Measurements from ENCODE around the gene MEG3.

The MEG3 gene

GRCh38 chr14:100834082-100834793, 8.3 kb downstream of the MEG3 start:
- no peak for DNase-seq

- no peak for DNase-seq
Measured at GRCh38 chr14:100834794-100835547, 9.1 kb downstream of the MEG3 start.

DNA sequence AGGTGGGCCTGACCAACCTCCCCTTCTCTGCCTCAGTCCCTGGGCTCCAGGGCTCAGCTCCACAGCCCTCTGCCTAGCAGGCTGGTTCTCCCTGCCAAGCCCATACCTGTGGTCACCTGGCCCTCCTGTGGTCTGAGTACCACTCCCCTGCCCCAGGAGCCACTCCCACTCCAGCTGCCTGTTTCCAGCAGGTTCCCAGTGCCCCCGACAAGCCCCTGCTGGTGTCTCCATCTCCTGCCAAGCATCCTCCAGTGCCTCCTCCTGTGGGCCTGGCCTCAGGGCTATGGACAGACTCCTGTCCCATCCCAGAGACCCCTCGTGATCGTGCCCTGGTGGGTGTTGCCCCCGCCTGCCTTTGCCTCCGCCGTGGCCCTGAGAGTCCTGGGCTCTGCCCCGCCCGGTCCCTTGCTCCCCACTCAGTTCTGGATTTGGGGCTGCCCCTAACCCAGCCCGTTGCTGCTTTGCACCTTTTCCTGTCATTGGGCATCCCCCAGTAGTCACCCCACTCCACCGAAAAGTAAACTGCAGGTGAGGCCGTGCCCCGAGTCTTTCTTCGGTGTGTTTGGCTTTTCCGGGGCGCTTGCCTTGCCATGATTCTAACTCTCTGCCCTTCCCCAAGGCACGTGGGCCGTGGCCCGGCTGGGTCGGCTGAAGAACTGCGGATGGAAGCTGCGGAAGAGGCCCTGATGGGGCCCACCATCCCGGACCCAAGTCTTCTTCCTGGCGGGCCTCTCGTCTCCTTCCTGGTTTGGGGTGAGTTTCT, 9.8 kb downstream of the MEG3 start:
- DNase-seq, result no peak

DNA sequence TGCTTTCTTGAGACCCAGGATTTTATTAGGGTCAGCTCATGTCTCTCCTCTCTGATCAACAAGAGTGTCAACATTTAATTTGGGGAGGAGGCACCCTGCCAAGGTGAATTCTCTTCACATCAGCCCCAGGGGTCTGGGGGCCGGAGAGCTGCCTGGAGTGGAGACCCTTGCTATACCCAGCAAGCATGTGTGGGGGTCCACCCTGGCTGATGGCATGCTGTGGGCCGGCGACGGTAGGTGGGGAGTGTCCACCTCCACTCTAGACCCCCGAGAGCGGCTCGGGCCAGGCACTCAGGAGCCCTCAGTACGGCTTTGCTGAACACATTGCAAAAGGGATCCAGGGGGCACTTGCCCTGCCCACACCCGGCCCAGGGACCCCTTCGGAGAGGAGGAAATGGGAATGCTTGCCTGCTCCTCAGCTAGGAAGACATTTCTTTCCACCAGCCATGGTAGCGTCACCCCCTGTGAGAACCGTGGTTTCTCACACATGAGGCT, 10.4 kb downstream of the MEG3 start:
- DNase-seq, result no peak

- no peak for DNase-seq
Measured at GRCh38 chr14:100836941-100837804, 11.3 kb downstream of the MEG3 start.

- DNase-seq, result no peak
Measured at GRCh38 chr14:100837805-100838350, 12.0 kb downstream of the MEG3 start.

DNA sequence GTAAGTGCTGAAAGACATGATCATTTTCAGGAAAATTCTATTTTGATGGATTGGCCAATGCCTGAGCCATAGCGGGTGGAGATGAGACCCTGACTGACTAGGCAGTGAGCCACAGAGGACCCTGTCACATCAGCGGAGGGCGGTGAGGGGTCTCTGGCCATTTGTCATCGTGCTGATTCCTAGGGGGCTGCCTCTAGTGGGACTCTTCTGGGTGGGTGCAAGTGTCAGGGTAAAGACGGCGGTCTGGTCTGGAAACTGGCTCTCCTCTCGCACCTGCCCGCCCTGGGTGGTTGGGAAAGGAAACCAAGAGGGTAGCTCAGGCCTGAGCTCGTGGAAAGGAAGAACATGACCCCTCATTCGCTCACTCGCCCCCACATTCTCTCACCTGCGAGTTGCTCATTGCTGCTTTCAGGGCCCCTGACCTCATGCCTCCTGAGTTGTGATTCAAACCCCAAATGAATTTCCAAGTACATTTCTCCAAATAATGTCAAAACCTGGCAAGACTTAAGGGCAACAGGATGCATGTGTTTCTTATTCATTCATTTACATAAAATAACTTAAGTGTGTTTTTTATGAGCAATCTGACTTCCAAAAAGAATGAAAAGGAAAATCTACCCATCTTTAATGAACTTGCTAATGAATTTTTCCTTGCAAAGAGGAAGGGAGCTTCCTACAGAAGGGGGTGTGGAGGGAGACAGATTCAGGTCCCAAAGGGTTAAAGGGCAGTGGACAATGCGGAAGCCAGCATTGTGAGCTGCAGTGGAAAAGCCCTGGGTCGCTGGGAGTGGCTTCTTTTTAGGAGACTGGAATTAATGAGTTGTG, 12.8 kb downstream of the MEG3 start:
- DNase-seq, result peak; percentile 32

- DNase-seq, result no peak
Measured at GRCh38 chr14:100839315-100839585, 13.3 kb downstream of the MEG3 start.

DNA sequence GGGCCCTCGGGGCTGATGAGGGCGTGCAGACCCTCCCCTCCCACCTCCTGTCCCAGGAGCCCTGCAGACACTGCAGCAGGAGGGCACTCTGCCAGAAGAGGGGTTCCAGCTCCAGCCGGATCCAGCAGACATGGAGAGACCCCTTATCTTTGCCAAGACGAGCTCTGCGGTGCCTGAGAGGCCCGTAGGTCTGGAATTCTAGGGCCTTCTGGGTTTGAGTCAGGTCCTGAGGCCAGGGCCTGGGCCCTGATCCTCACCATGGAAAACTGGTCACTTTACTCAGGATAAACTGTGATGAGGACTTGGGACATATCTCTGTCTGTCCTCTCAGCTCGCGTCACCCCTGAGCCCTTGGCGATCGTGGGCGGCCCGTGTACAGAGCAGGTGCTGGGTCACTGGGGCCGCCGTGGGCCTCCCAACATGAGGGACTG, 13.8 kb downstream of the MEG3 start:
- peak; percentile 38 for DNase-seq

DNA sequence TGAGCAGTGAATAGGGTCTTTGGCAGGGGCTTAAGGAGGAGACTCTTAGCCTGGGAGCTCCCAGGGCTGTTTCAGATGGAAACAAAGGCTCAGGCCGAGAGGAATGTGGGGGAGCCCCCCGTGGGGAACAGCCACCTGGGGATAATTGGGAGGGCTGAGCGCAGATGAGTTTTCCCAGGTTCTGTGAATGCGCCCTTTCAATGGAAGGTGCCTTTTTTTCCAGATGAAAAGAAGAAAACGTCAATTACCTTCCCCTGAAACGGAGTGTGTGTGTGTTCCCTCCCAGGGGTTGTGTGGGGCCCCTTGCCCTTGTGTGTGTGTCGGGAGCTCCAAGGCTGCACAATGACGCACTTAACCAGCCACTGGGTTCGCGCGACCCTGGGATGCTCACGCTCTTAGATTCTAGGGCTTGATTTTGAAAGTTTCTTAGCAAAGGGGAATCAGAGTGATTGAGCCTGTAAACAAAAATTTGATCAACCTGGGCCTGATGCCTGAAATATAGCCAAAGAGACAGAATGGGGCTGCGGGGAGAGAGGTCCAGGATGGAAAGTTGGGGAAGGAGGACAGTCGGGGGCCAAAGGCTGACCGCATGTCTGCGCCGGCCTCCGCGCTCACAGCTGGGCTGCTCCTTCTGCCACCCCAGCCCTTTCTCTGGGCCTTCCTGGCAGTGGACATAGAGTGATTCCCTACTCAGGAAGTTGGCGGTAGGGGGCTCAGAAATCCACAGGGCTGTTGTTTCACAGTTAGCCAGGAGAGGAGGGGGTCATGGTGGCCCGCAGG, 14.6 kb downstream of the MEG3 start:
- peak; percentile 52 for DNase-seq

DNA sequence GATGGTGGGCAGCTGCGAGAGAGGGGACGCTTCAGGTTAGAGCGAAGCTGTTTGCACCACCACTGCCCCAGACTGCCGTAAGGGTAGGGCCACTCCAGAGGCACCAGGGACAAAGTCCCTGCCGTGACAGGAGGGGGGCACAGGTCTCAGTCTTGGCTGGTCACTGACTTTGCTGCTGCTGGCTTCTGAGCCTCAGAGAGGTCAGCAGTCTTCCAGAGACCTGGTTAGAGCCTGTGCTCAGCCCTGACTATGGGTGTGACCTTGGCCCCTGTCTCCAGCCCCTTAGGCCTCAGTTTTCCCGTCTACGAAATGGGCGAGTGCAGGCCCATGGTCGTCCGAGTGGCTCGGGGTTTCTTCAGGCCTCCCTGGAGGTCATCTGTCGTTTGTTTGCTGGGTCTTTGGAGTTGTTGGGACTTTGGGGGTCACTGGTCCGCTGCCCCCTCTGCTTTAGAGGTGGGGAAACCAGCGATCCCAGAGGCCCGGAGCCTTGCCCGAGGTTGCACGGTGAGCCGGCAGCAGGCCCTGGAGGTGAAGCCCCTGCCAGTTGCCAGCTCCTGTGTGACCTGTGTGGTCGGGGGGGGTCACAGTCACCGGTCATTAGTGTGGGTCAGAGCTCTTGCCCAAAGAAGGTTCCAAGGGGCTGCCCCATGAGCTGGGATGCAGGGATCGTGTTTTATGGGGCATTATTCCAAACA, 15.3 kb downstream of the MEG3 start:
- DNase-seq, result no peak

DNA sequence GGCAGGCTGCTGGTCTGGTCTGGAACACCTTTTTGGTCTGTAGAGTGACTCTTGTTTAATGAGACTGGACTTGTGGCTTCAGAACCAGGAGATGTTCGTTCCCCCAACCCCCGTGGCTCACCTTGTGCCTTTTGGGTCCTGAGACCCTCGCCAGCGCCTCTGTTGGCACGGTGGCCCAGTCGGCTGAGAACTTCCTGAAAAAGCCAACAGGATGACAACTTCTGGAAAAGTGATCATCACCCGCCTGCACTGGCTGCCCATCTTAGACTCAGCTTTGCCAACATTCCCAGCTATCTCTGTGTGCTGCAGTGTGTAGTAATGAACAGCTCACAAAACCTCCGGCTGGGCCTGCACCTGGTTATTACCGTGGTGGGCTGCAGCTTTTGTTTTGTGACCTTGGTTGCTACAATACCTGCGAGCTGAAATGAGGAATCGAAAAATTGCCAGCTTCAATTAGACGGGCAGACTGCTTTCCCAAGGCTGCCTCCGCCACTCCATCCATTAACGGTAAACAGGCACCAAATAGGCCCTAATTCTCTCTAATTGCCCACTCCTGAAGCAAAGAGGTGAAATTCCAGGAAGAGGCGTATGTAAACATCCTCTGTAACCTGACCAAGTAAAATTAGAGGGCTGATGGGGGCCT, 16.0 kb downstream of the MEG3 start:
- DNase-seq, result no peak

DNA sequence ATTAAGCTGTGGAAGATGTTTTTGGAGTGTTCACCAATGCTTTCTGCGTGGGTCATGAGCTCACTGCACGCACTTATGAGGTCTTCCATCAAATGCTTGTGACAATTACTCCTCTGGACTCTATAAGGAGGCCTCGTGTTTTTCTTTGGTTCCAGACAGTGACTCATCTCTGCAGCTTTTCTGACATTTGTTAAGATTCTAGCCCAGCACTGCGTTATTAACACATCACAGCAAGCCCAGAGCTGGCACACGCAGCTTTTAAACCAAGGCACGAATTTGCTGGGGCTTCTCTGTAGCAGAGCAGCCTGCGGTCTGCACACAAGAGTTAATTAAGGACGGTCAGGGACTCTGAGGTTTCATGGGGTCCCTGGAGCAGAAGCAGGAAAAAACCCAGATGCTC, 16.9 kb downstream of the MEG3 start:
- peak; percentile 58 for DNase-seq

- no peak for DNase-seq
Measured at GRCh38 chr14:100844082-100844408, 18.1 kb downstream of the MEG3 start.

GRCh38 chr14:100844421-100844820, 18.5 kb downstream of the MEG3 start:
- DNase-seq, result no peak

DNA sequence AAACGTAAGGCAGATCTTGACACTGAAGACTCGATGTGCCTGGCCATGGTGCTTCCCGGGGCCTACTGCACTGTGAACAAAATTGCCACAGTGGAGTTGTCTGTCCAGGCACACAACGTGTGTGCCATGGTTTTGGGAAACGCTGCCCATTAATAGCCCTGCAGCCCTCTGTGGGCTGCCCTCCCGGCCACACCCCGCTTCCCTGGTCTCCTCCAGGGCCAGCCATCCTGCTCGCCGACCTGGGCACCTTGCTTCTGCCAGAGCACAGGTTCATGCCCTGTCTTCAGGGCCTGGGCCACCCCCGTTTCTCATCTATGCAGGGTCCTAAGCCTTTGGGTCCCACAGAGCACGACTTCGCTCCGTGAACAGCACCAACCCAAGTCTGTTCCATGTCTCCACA, 18.9 kb downstream of the MEG3 start:
- DNase-seq, result no peak

GRCh38 chr14:100845341-100845740, 19.4 kb downstream of the MEG3 start:
- no peak for DNase-seq

GRCh38 chr14:100846309-100846859, 20.5 kb downstream of the MEG3 start:
- no peak for DNase-seq

- DNase-seq, result no peak
Measured at GRCh38 chr14:100849115-100849781, 23.3 kb downstream of the MEG3 start.
